Peyer's patch (tissue), 4 donors: Measurements from ENCODE around the gene CPNE9. TPM values are rescaled to one million over a fixed set of nuclear protein-coding genes. Genes with fewer than 3 reads are reported as not detected.
"Not testable (repeated sequence)": the region's sequence is repeated elsewhere in the genome, so short reads cannot be mapped to it uniquely, and the experiment has no call there.

Source experiments
- DNase-seq, 3 donors: peaks; one replicate each; pipeline ENCODE4 v3.0.0-alpha.2; 2017 to 2019
- H3K27ac ChIP-seq, 4 donors: fragments of 200-600 bp; sonication (generic); one replicate each; pipeline ENCODE4 v1.5.1; 2016 to 2019
- H3K27me3 ChIP-seq, 2 donors: fragments of 200-600 bp; sonication (generic); one replicate each; pipeline ENCODE4 v1.5.1; 2019
- H3K36me3 ChIP-seq, 3 donors: fragments of 200-600 bp; sonication (generic); one replicate each; pipeline ENCODE4 v1.5.1; 2016 to 2019
- H3K4me1 ChIP-seq, 4 donors: fragments of 200-600 bp; sonication (generic); one replicate each; pipeline ENCODE4 v1.5.1; 2016 to 2019
- H3K4me3 ChIP-seq, 4 donors: fragments of 200-600 bp; sonication (generic); 1 replicate in 3 of 4; 2 replicates in 1 of 4; pipeline ENCODE4 v1.5.1; 2016 to 2019; ENCODE audit warnings: mild to moderate bottlenecking in 1 of 4
- H3K9me3 ChIP-seq, 4 donors: fragments of 200-600 bp; sonication (generic); one replicate each; pipeline ENCODE4 v1.5.1; 2016 to 2019; ENCODE audit warnings: mild to moderate bottlenecking in 1 of 4
- POLR2A ChIP-seq, 2 donors: fragments of 450-650 bp; IDR thresholded peaks; one replicate each; pipeline ENCODE4 v1.5.1; 2017; ENCODE audit warnings: antibody characterized with exemption in 2 of 2, mild to moderate bottlenecking in 2 of 2, moderate library complexity in 2 of 2
- total RNA-seq, 4 donors: library from RNA; depleted of rRNA; stranded (reverse); fragments of >200 nt; gene quantifications; one replicate each; pipeline ENCODE4 v1.1.0, GENCODE V29; 2016
- TF ChIP-seq, protein P1 (sequence below), 6 experiments: fragments of 450-650 bp in 4 of 6; fragments of 200-600 bp in 2 of 6; sonication (generic) in 1 of 6; IDR thresholded peaks; one replicate each; pipeline ENCODE4 v1.5.1; 2017 to 2019; ENCODE audit warnings: antibody characterized with exemption in 6 of 6, mild to moderate bottlenecking in 3 of 6, moderate library complexity in 1 of 6

The CPNE9 gene
- total RNA-seq, 4 donors from 2014 or later: not detected

DNA sequence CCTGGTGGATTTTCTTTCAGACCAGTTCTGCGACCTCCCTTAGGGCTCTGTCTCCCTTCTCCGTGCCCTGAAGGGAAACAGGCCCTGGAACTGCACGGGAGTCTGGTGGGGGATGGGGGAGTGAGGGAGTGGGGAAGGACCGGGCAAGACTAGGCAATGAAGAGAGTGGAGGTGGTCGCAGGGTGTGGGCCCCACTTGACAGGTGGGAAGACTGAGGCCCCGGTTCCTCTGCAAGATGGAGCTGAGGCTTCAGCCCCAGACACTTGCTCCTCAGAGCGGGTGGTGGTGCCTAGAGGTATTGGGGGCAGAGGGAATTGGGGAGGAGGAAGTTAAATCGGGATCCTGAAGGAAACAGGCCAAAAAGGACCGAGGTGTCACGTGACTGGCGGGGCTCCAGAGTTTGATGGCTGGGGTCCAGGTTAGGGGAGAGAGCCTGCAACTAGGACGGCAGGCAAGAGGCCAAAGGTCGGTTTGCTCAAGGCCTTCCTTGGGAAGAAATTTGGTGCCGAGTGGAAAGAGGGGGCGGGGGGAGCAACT, 66.7 kb downstream of the CPNE9 start:
- H3K27me3 ChIP-seq: no peaks in the 10 kb centered on the region
- no peaks in the 10 kb centered on the region for H3K9me3 ChIP-seq
- peak; percentile 36 to 87 (median 77) for DNase-seq
- H3K4me3 ChIP-seq: peak overlapping the region; percentile 25 to 74 (median 56)
- TF ChIP-seq, protein P1, sequence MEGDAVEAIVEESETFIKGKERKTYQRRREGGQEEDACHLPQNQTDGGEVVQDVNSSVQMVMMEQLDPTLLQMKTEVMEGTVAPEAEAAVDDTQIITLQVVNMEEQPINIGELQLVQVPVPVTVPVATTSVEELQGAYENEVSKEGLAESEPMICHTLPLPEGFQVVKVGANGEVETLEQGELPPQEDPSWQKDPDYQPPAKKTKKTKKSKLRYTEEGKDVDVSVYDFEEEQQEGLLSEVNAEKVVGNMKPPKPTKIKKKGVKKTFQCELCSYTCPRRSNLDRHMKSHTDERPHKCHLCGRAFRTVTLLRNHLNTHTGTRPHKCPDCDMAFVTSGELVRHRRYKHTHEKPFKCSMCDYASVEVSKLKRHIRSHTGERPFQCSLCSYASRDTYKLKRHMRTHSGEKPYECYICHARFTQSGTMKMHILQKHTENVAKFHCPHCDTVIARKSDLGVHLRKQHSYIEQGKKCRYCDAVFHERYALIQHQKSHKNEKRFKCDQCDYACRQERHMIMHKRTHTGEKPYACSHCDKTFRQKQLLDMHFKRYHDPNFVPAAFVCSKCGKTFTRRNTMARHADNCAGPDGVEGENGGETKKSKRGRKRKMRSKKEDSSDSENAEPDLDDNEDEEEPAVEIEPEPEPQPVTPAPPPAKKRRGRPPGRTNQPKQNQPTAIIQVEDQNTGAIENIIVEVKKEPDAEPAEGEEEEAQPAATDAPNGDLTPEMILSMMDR (IDR thresholded peaks at IDR 0.05): no peak
- no peak for TF ChIP-seq POLR2A (IDR thresholded peaks at IDR 0.05)
- H3K36me3 ChIP-seq: no peaks in the 10 kb centered on the region
- H3K27ac ChIP-seq: peak overlapping the region; percentile 29 to 87 (median 76)
- H3K4me1 ChIP-seq: peaks cover 0 to 22% (median 6%) of the 10 kb centered on the region in 4 donors

DNA sequence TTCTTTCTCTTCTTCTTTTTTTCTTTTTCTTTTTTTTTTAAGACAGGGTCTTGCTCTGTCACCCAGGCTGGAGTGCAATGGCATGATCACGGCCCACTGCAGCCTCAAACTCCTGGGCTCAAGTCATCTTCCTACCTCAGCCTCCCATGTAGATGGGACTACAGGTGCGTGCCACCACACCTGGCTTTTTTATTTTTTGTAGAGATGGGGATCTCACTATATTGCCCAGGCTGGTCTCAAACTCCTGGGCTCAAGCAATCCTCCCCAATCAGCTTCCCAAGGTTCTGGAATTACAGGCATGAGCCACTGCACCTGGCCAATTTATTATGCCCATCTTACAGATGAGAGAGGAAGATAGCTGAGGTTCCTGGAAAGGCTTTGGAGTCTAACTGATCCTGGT, 67.4 kb downstream of the CPNE9 start:
- Histone ChIP-seq H3K27ac (peak overlapping the region in 1 of 4 donors; percentile 82), H3K4me1 (peaks cover 0 to 22% (median 6%) of the 10 kb centered on the region in 4 donors)
- H3K27me3 ChIP-seq, DNase-seq, H3K36me3 ChIP-seq, H3K4me3 ChIP-seq, H3K9me3 ChIP-seq: not testable (repeated sequence)

- TF ChIP-seq POLR2A (IDR thresholded peaks at IDR 0.05): no peak
- H3K4me1 ChIP-seq: peaks cover 10 to 31% (median 17%) of the 10 kb centered on the region in 4 donors
Measured at GRCh38 chr3:9776896-9777693, 73.5 kb downstream of the CPNE9 start.

GRCh38 chr3:9777694-9778021, 74.0 kb downstream of the CPNE9 start:
- no peak overlapping the region for H3K27ac ChIP-seq
- no peak overlapping the region for H3K4me3 ChIP-seq
- H3K27me3 ChIP-seq: no peaks in the 10 kb centered on the region
- TF ChIP-seq, protein P1 (IDR thresholded peaks at IDR 0.05): no peak
- TF ChIP-seq POLR2A (IDR thresholded peaks at IDR 0.05): no peak
- no peaks in the 10 kb centered on the region for H3K9me3 ChIP-seq
- DNase-seq: no peak
- peaks cover 10 to 31% (median 17%) of the 10 kb centered on the region in 4 donors for H3K4me1 ChIP-seq
- peaks cover 0 to 28% (median 0%) of the 10 kb centered on the region in 3 donors for H3K36me3 ChIP-seq

More at GRCh38 chr3:9776896-9777693, 73.5 kb downstream of the CPNE9 start:
- no peak overlapping the region for H3K4me3 ChIP-seq
- no peaks in the 10 kb centered on the region for H3K9me3 ChIP-seq
- no peak for DNase-seq
- H3K36me3 ChIP-seq: peaks cover 0 to 22% (median 0%) of the 10 kb centered on the region in 3 donors
- no peaks in the 10 kb centered on the region for H3K27me3 ChIP-seq
- H3K27ac ChIP-seq: no peak overlapping the region

GRCh38 chr3:9778143-9779074, 74.8 kb downstream of the CPNE9 start:
- peaks cover 0 to 34% (median 0%) of the 10 kb centered on the region in 3 donors for H3K36me3 ChIP-seq
- H3K4me3 ChIP-seq: no peak overlapping the region
- no peaks in the 10 kb centered on the region for H3K27me3 ChIP-seq
- TF ChIP-seq, protein P1 (IDR thresholded peaks at IDR 0.05): no peak
- TF ChIP-seq POLR2A (IDR thresholded peaks at IDR 0.05): no peak
- H3K27ac ChIP-seq: peak overlapping the region in 2 of 4 donors; percentile 34 to 74
- DNase-seq: no peak
- H3K4me1 ChIP-seq: peaks cover 10 to 31% (median 17%) of the 10 kb centered on the region in 4 donors
- no peaks in the 10 kb centered on the region for H3K9me3 ChIP-seq

DNA sequence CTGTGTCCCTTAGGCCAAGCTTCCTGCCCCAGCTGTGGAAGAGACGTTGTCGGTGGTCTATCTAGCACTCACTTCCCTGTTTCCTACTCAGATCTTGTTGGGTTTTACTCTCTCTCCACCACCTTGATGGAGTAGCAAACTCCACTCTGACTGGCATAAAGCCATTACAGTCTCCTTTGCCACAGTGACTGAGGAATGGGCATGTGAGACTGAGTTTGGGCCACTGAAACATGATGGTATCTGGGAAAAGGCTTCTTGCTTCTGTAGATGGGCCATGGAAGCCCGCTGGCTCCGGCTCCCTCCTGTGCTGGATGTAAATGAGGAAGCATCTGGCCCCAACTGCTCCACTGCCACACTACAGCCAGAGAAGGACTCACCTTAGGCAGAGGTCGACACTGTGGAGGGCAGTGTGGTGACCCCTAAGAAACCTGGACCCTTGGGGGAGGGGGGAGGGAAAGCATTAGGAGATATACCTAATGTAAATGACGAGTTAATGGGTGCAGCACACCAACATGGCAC, 75.5 kb downstream of the CPNE9 start:
- H3K4me3 ChIP-seq: no peak overlapping the region
- H3K4me1 ChIP-seq: peaks cover 10 to 31% (median 17%) of the 10 kb centered on the region in 4 donors
- H3K36me3 ChIP-seq: peaks cover 0 to 42% (median 0%) of the 10 kb centered on the region in 3 donors
- H3K27ac ChIP-seq: peak overlapping the region in 3 of 4 donors; percentile 34 to 74 (median 68)
- DNase-seq: no peak
- no peaks in the 10 kb centered on the region for H3K27me3 ChIP-seq
- H3K9me3 ChIP-seq: no peaks in the 10 kb centered on the region
- no peak for TF ChIP-seq POLR2A (IDR thresholded peaks at IDR 0.05)
- TF ChIP-seq, protein P1 (IDR thresholded peaks at IDR 0.05): no peak
